Natural killer cell (primary cell): ENCODE measurements around the gene ZSCAN22. TPM values are rescaled to one million over a fixed set of nuclear protein-coding genes. Genes with fewer than 3 reads are reported as not detected.

Experiments
- ATAC-seq, 3 donors: fragments of 150-1000 bp in 2 of 3; fragments of 200-7000 bp in 1 of 3; cut with Tn5 transposase; 1 replicate in 1 of 3; 2 replicates in 2 of 3; pipeline ENCODE4 v1.10.0; 2021; ENCODE audit warnings: mild to moderate bottlenecking in 2 of 3, moderate library complexity in 2 of 3
- DNase-seq, 2 donors: peaks; one replicate each; pipeline versions ENCODE4 v3.0.0 to v3.0.0-alpha.2; 2013 to 2021; ENCODE audit warnings: mixed read lengths in 1 of 2
- H3K27ac ChIP-seq: one replicate; pipeline ENCODE4 v1.5.1; 2013; ENCODE audit warnings: mild to moderate bottlenecking, low read length
- H3K27me3 ChIP-seq: one replicate; pipeline ENCODE4 v1.6.1; 2013; ENCODE audit warnings: low read length; ENCODE audit not compliant: control insufficient read depth, insufficient read depth
- H3K36me3 ChIP-seq: one replicate; pipeline ENCODE4 v1.6.1; 2013; ENCODE audit warnings: low read length; ENCODE audit not compliant: control insufficient read depth, insufficient read depth
- H3K4me1 ChIP-seq: one replicate; pipeline ENCODE4 v1.6.1; 2013; ENCODE audit warnings: low read length; ENCODE audit not compliant: control insufficient read depth, insufficient read depth
- H3K4me3 ChIP-seq: one replicate; pipeline ENCODE4 v1.5.1; 2013; ENCODE audit warnings: low read length
- H3K9me3 ChIP-seq: one replicate; pipeline ENCODE4 v1.6.1; 2013; ENCODE audit warnings: low read length; ENCODE audit not compliant: control insufficient read depth, insufficient read depth
- H3K27ac Mint-ChIP-seq, 2 donors: one replicate each; pipeline ENCODE4 v1.8.0; 2022; ENCODE audit warnings: mild to moderate bottlenecking in 2 of 2, mixed read lengths in 2 of 2, moderate library complexity in 1 of 2
- H3K27me3 Mint-ChIP-seq, 2 donors: one replicate each; pipeline ENCODE4 v1.8.0; 2022; ENCODE audit warnings: low read depth in 2 of 2, mixed read lengths in 2 of 2
- H3K36me3 Mint-ChIP-seq: one replicate; pipeline ENCODE4 v1.8.0; 2022; ENCODE audit warnings: mixed read lengths
- H3K4me1 Mint-ChIP-seq, 2 donors: one replicate each; pipeline ENCODE4 v1.8.0; 2022; ENCODE audit warnings: mixed read lengths in 2 of 2
- H3K4me3 Mint-ChIP-seq: one replicate; pipeline ENCODE4 v1.8.0; 2022; ENCODE audit warnings: mild to moderate bottlenecking, moderate library complexity, mixed read lengths
- H3K9me3 Mint-ChIP-seq, 2 donors: one replicate each; pipeline ENCODE4 v1.8.0; 2022; ENCODE audit warnings: mixed read lengths in 2 of 2
- CTCF ChIP-seq: fragments of 200-600 bp; IDR thresholded peaks from one replicate; pipeline ENCODE4 v1.8.0; 2022; ENCODE audit warnings: antibody characterized with exemption
- WGBS: methylation state at CpG from one replicate; pipeline ENCODE4 v1.1.7; 2013; ENCODE audit warnings: missing lambda C conversion rate; ENCODE audit not compliant: insufficient coverage; 5-methylcytosine and 5-hydroxymethylcytosine counted together
- intact Hi-C: fragments of 100-400 bp; cut with micrococcal nuclease; formaldehyde crosslinking; loops from one replicate; pipeline ENCODE4 v1.14.2; 2022
- total RNA-seq, 4 donors: library from RNA; stranded (reverse); fragments of 120-200 nt in 1 of 4; gene quantifications; one replicate each; pipeline versions ENCODE4 v1.2.3 to v1.2.4, GENCODE V29; 2013 to 2022

The ZSCAN22 gene
- total RNA-seq, 3 donors from 2014 or later (not counting 1 experiment from before 2014, with no cell fraction given): 2.9 to 4.8 (median 3.2) TPM

- intact Hi-C loops: no loop called here
- Histone ChIP-seq H3K4me3 (no peak overlapping the region), H3K36me3 (no peaks in the 10 kb centered on the region), H3K4me1 (peaks cover 5% of the 10 kb centered on the region), H3K27ac (no peak overlapping the region), H3K9me3 (no peaks in the 10 kb centered on the region), H3K27me3 (no peaks in the 10 kb centered on the region)
- no peaks in the 10 kb centered on the region for H3K9me3 Mint-ChIP-seq
- DNase-seq (no peak), ATAC-seq (no peak)
- no peak overlapping the region for H3K4me3 Mint-ChIP-seq
- no peak overlapping the region for H3K27ac Mint-ChIP-seq
- TF ChIP-seq CTCF: no peak
- no peaks in the 10 kb centered on the region for H3K27me3 Mint-ChIP-seq
- no peaks in the 10 kb centered on the region for H3K36me3 Mint-ChIP-seq
- WGBS: 96% methylated on average over 106 of the region's 106 CpGs
- peaks cover 1 to 2% of the 10 kb centered on the region in 2 donors for H3K4me1 Mint-ChIP-seq
Measured at GRCh38 chr19:58367698-58368454, 41.1 kb downstream of the ZSCAN22 start.

GRCh38 chr19:58368561-58369360 is 42.0 kb downstream of the ZSCAN22 start:
- H3K9me3 ChIP-seq: no peaks in the 10 kb centered on the region
- DNase-seq (no peak), ATAC-seq (no peak)
- no peak for TF ChIP-seq CTCF
- no peaks in the 10 kb centered on the region for H3K27me3 ChIP-seq
- no peak overlapping the region for H3K4me3 ChIP-seq
- no peaks in the 10 kb centered on the region for H3K36me3 Mint-ChIP-seq
- 97% methylated on average over 68 of the region's 68 CpGs for WGBS
- intact Hi-C loops: no loop called here
- no peaks in the 10 kb centered on the region for H3K27me3 Mint-ChIP-seq
- H3K9me3 Mint-ChIP-seq: no peaks in the 10 kb centered on the region
- H3K4me3 Mint-ChIP-seq: no peak overlapping the region
- no peak overlapping the region for H3K27ac Mint-ChIP-seq
- no peaks in the 10 kb centered on the region for H3K36me3 ChIP-seq
- H3K27ac ChIP-seq: no peak overlapping the region
- no peaks in the 10 kb centered on the region for H3K4me1 Mint-ChIP-seq
- no peaks in the 10 kb centered on the region for H3K4me1 ChIP-seq

GRCh38 chr19:58372311-58373133 is 45.7 kb downstream of the ZSCAN22 start:
- no peak for ATAC-seq
- no peaks in the 10 kb centered on the region for H3K27me3 ChIP-seq
- no peak overlapping the region for H3K27ac ChIP-seq
- H3K27ac Mint-ChIP-seq: no peak overlapping the region
- no peaks in the 10 kb centered on the region for H3K9me3 ChIP-seq
- no peaks in the 10 kb centered on the region for H3K4me1 ChIP-seq
- no peaks in the 10 kb centered on the region for H3K9me3 Mint-ChIP-seq
- no peaks in the 10 kb centered on the region for H3K4me1 Mint-ChIP-seq
- intact Hi-C loops: no loop called here
- H3K4me3 Mint-ChIP-seq: no peak overlapping the region
- no peak for TF ChIP-seq CTCF
- no peak overlapping the region for H3K4me3 ChIP-seq
- no peaks in the 10 kb centered on the region for H3K36me3 ChIP-seq
- WGBS: 88% methylated on average over 15 of the region's 15 CpGs
- DNase-seq: no peak
- no peaks in the 10 kb centered on the region for H3K36me3 Mint-ChIP-seq
- H3K27me3 Mint-ChIP-seq: no peaks in the 10 kb centered on the region
